Dermis lymphatic vessel endothelial cell (primary cell): ENCODE measurements around the gene RNF223. TPM values are rescaled to one million over a fixed set of nuclear protein-coding genes. Genes with fewer than 3 reads are reported as not detected.

Experiments used
- total RNA-seq: library from RNA; depleted of rRNA; stranded (reverse); fragments of >200 nt; gene quantifications from 2 replicates; pipeline ENCODE4 v1.2.1, GENCODE V29; 2014

The RNF223 gene
- not detected in 2 replicates for total RNA-seq

DNA sequence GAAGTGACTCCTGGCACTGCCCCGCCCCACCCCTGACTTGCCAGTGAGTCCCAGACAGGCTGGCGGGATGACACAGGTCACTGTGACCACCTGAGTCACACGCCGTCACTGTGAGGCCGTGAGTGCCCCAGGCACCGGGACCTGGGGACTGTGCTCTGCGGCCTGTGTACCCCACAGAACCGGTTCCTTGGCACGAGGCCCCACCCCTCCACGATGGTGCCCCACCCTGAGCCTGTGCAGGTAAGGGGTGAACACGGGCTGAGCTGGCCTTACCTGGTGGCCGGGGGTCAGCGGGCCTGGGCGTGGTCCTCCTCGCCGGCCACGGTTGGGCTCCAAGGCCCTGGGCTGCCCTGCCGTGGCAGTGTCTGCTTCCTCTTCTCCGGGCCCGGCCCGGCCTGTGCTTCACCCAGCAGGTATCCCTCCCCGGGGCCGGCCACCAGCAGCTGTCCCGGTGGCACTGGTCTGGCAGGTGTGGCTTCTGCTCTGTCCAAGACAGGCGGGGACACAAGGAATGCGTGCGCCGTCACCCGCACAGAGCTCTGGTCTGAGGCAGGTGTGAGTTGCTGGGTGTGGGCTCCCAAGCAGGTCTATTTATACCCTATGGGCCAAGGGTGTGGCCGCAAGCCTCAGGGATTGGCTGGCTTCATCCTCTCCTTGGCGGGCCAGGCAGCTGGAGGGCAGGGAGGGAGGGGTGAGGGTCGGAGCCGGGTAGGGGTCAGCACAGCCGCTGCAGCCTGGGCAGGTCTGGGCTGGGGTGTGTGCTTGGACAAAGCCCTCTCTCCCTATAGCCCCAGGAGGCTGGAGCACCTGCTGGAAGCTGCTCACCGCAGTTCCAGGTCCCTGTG lies at the start of gene RNF223:
TSS of gene RNF223 (minus strand) at position 564 of the 845 bp plus-strand sequence. CDS start 1,740 bp downstream, outside the sequence.

DNA sequence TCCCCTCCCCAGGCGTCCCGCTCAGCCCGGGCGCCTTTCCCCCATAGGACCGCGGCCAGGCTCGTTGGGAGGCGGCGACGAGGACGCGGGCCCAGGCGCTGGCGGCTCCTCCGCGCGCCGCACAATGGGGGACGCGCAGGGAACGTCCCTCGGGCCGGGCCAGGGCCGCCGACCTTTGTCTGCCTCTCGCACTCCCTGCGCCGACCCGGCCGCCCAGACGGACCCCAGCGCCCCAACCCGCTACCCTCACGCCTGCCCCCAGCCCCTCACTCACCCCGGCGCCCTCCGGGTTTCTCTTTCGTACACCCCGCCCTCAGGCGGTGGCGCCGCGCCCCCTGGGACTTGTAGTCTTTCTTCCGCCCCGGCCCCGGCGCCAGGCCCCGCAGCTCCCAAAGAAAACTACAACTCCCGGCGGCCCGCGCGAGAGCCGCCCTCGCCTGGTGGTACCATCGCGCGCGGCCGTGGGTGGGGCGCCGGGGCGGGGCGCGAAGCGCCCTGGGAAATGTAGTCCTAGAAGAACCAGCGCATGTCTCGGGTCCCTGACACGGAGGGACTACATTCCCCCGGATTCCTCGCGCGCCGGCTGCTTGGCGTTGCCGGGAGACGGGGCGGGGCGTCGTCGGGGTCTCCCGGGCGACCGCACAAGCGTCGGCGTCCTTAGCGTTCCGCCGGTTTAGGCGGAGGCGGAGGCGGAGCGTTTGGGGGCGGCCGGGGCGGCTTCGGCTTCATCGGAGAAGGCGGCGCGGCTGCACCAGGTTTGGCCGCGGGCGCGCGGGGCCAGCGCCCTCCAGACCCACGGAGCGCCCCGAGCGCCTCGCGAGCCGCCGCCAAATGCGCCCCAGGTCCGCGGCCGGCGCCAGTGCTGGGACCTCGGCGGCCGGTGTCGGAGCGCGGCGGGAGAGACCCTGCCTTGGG lies 41.9 kb upstream of the RNF223 start, which contains the start of gene C1orf159:
TSS of gene C1orf159 (minus strand) at position 304 of the 915 bp plus-strand sequence. CDS start 24,546 bp downstream, outside the sequence.

Other genes with a start within 250 kb of the RNF223 start
- 0.17 and 0.22 TPM in 2 replicates for gene SAMD11, start 150.4 kb downstream of the RNF223 start, total RNA-seq
- 51.8 and 58.1 TPM in 2 replicates for gene NOC2L, start 115.0 kb downstream of the RNF223 start, total RNA-seq
- gene KLHL17, start 113.7 kb downstream of the RNF223 start, total RNA-seq: 2.7 and 3.2 TPM in 2 replicates
- gene PLEKHN1, start 107.8 kb downstream of the RNF223 start, total RNA-seq: 0.11 and 0.17 TPM in 2 replicates
- gene PERM1, start 92.2 kb downstream of the RNF223 start, total RNA-seq: not detected in 2 replicates
- 23.6 and 33.8 TPM in 2 replicates for gene HES4, start 74.2 kb downstream of the RNF223 start, total RNA-seq
- gene ISG15, start 60.8 kb downstream of the RNF223 start, total RNA-seq: 48.2 and 108 TPM in 2 replicates
- gene AGRN, start 54.2 kb downstream of the RNF223 start, total RNA-seq: 41.8 and 48.9 TPM in 2 replicates
- gene C1orf159, start 41.8 kb upstream of the RNF223 start, total RNA-seq: 4.7 and 6.1 TPM in 2 replicates
- gene TTLL10, start 99.6 kb upstream of the RNF223 start, total RNA-seq: not detected in 2 replicates
- 0.11 TPM in 1 of 2 replicates, not detected in the other for gene TNFRSF18, start 132.3 kb upstream of the RNF223 start, total RNA-seq
- gene TNFRSF4, start 139.8 kb upstream of the RNF223 start, total RNA-seq: 1.2 and 1.7 TPM in 2 replicates
- 79.1 and 94.0 TPM in 2 replicates for gene SDF4, start 157.7 kb upstream of the RNF223 start, total RNA-seq
- gene B3GALT6, start 157.9 kb upstream of the RNF223 start, total RNA-seq: 21.3 and 23.4 TPM in 2 replicates
- 0.09 and 0.22 TPM in 2 replicates for gene C1QTNF12, start 172.4 kb upstream of the RNF223 start, total RNA-seq
- gene UBE2J2, start 199.5 kb upstream of the RNF223 start, total RNA-seq: 27.4 and 32.7 TPM in 2 replicates
- gene SCNN1D, start 206.1 kb upstream of the RNF223 start, total RNA-seq: 0.22 and 0.26 TPM in 2 replicates
- gene ACAP3, start 233.6 kb upstream of the RNF223 start, total RNA-seq: 14.3 and 14.4 TPM in 2 replicates
- 7.3 and 8.6 TPM in 2 replicates for gene PUSL1, start 234.3 kb upstream of the RNF223 start, total RNA-seq